Measurements from ENCODE around the gene SSBP3.
A peak's percentile ranks its signal among the peaks of the same experiment; 100 is the strongest.

The SSBP3 gene

DNA sequence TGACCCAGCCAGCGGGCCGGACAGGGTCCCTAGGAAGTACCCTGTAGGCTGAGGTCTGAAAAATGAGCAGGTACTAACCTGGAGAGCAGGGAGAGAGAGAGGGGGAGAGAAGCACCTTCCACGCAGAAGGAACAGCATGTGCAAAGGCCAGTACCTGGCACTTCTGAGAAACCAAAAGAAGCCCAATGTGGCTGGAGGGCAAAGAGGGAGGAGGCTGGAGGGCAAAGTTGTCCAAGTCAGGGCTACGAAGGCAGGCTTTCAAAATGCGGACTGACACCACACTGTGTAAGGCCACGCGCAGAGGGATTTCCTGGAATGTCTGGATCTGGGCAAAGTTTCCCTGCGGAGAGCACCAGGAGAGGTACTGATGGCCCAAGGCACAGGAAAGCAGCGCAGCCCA, 64.4 kb downstream of the SSBP3 start:
- Histone ChIP-seq H3K4me3 (no peak overlapping the region), H3K27me3 (no peaks in the 10 kb centered on the region), H3K27ac (no peak overlapping the region), H3K4me2 (peak overlapping the region in 3 of 11 experiments; percentile 22 to 46 (median 29); a peak in 3 of 22 replicates), H3K9me3 (replicated peaks in 1 of 11) (no peaks in the 10 kb centered on the region), H4K20me1 (peaks cover 14 to 89% (median 58%) of the 10 kb centered on the region in 11 experiments; a peak in 16 of 22 replicates), H3K4me1 (peaks cover 12 to 33% (median 19%) of the 10 kb centered on the region in 10 experiments), H3K9ac (no peak overlapping the region), H3K36me3 (peaks cover 0 to 58% (median 31%) of the 10 kb centered on the region in 11 experiments; a peak in 15 of 22 replicates)
- no peak for TF ChIP-seq Cebpa-rat (IDR thresholded peaks at IDR 0.05)

DNA sequence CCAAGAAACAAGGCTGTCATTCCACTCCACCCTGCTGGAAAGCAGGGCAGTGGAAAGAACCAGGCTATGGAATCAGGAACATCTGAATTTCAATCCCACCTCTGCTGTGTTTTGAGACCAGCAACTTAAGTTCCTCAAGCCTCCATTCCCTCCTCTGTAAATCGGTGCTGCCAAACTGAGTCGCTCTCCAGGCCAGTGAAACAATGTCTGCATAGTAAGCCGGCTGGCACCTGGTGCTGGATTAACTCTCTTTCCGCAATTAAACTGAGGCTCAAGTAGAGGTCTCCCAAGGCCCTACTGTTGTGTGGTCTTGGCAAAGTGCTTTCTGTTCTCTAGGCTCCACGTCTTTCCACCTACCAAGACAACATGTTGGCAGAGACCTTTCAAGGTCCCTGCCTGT, 65.3 kb downstream of the SSBP3 start:
- Histone ChIP-seq H3K36me3 (peaks cover 0 to 65% (median 36%) of the 10 kb centered on the region in 11 experiments; a peak in 15 of 22 replicates), H3K27ac (no peak overlapping the region), H3K4me3 (no peak overlapping the region), H3K4me2 (no peak overlapping the region), H4K20me1 (peaks cover 14 to 93% (median 67%) of the 10 kb centered on the region in 11 experiments; a peak in 17 of 22 replicates), H3K9me3 (replicated peaks in 1 of 11) (no peaks in the 10 kb centered on the region), H3K9ac (no peak overlapping the region), H3K27me3 (no peaks in the 10 kb centered on the region), H3K4me1 (peaks cover 12 to 42% (median 26%) of the 10 kb centered on the region in 10 experiments)
- no peak for TF ChIP-seq Cebpa-rat (IDR thresholded peaks at IDR 0.05)

DNA sequence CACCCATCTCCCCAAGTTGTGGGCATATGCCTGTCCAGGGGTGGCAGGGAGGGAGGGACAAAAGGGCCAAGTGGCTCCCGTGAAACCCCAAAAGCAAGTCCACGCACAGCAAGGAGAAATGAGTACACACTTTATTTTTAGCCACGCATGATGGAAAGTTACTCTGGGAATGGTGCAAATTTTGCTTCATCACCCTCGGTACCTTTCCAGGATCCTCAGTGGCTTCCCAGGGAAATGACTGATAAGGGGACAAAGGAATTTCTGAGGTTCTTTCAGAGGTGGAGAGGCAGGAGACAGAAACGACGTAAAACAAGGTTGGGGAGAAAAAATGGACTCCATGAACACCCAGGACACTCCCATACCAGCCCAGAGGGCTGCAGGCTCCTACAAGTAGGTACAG, 65.8 kb downstream of the SSBP3 start:
- H4K20me1 ChIP-seq = peaks cover 15 to 93% (median 68%) of the 10 kb centered on the region in 11 experiments; a peak in 18 of 22 replicates
- H3K4me3 ChIP-seq = no peak overlapping the region
- TF ChIP-seq Cebpa-rat (IDR thresholded peaks at IDR 0.05) = no peak
- H3K9me3 ChIP-seq (replicated peaks in 1 of 11) = no peaks in the 10 kb centered on the region
- no peak overlapping the region for H3K27ac ChIP-seq
- no peak overlapping the region for H3K9ac ChIP-seq
- peaks cover 0 to 66% (median 40%) of the 10 kb centered on the region in 11 experiments; a peak in 16 of 22 replicates for H3K36me3 ChIP-seq
- no peak overlapping the region for H3K4me2 ChIP-seq
- no peaks in the 10 kb centered on the region for H3K27me3 ChIP-seq
- H3K4me1 ChIP-seq = peaks cover 12 to 46% (median 30%) of the 10 kb centered on the region in 10 experiments

DNA sequence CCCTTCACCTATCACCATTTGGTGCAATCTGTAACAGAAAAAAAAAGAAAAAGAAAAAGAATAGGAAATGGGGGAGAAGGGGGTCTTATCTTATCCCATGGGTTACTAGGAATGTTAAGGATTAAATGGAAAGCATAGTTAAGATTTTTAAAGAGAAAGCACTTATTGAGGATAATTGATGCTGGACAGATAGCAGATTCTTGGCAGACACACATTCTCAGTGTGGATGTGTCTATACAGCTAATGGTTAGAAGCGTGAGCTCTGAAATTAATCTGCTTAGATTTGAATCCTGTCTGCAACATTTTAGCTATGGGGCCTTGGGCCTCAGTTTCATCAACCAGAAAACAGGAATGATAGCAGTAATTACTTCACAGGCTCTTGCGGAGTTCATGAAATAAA, 67.1 kb downstream of the SSBP3 start:
- Histone ChIP-seq H3K9ac (no peak overlapping the region), H3K27me3 (no peaks in the 10 kb centered on the region), H3K4me3 (no peak overlapping the region), H3K9me3 (replicated peaks in 1 of 11) (peaks cover 0 to 3% (median 0%) of the 10 kb centered on the region in 11 experiments; a peak in 1 of 22 replicates), H4K20me1 (peaks cover 22 to 89% (median 68%) of the 10 kb centered on the region in 11 experiments; a peak in 16 of 22 replicates), H3K4me1 (peaks cover 12 to 46% (median 30%) of the 10 kb centered on the region in 10 experiments), H3K36me3 (peaks cover 0 to 65% (median 36%) of the 10 kb centered on the region in 11 experiments; a peak in 18 of 22 replicates), H3K4me2 (no peak overlapping the region), H3K27ac (no peak overlapping the region)
- TF ChIP-seq Cebpa-rat (IDR thresholded peaks at IDR 0.05) = no peak

DNA sequence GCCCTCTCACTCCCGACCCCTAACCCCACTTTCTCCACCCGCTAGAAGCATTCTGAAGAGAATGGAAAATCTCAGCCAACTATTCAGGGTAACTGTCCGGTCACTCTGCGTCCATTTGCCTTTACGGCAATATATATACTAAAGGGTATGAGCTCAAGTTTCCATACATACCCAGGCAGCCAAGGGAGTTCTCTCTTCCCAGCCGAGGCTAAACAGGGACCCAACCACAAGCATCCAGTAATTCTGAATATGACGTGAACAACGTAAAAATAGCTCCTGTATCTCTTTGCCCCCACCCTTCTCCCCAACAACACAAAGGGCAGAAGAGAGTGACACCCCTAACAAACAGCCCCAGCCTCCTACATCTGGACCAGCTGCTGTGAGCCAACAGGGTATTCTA, 67.7 kb downstream of the SSBP3 start:
- Histone ChIP-seq H3K9ac (no peak overlapping the region), H3K27ac (no peak overlapping the region), H3K36me3 (peaks cover 0 to 65% (median 34%) of the 10 kb centered on the region in 11 experiments; a peak in 18 of 22 replicates), H3K4me3 (no peak overlapping the region), H3K4me2 (peak overlapping the region in 9 of 11 experiments; percentile 10 to 56 (median 28); a peak in 10 of 22 replicates), H3K4me1 (peaks cover 13 to 46% (median 31%) of the 10 kb centered on the region in 10 experiments), H3K27me3 (no peaks in the 10 kb centered on the region), H3K9me3 (replicated peaks in 1 of 11) (peaks cover 0 to 9% (median 0%) of the 10 kb centered on the region in 11 experiments; a peak in 3 of 22 replicates), H4K20me1 (peaks cover 18 to 87% (median 62%) of the 10 kb centered on the region in 11 experiments; a peak in 16 of 22 replicates)
- no peak for TF ChIP-seq Cebpa-rat (IDR thresholded peaks at IDR 0.05)

DNA sequence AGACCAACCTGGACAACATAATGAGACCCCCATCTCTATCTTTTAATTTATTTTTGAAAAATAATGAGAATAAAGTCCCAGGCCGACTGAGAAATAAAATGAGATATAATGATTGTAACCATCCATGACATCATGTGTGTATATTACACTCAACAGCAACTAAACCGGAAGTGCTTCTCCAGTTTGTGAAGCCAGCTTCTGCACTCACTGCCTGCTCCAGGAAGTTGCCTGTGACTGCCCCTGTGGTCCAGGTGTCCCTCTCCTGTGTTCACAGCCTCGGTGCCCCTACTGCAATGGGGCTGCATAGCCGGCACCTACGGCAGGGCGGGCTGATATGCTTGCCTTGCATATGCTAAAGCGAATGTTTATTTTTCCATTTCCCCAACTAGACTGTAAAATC, 68.3 kb downstream of the SSBP3 start:
- peaks cover 0 to 15% (median 0%) of the 10 kb centered on the region in 11 experiments; a peak in 3 of 22 replicates for H3K9me3 ChIP-seq (replicated peaks in 1 of 11)
- H3K36me3 ChIP-seq = peaks cover 0 to 66% (median 33%) of the 10 kb centered on the region in 11 experiments; a peak in 18 of 22 replicates
- no peaks in the 10 kb centered on the region for H3K27me3 ChIP-seq
- peak overlapping the region in 10 of 11 experiments; percentile 10 to 56 (median 28); a peak in 14 of 22 replicates for H3K4me2 ChIP-seq
- H3K4me3 ChIP-seq = no peak overlapping the region
- H4K20me1 ChIP-seq = peaks cover 18 to 87% (median 60%) of the 10 kb centered on the region in 11 experiments; a peak in 17 of 22 replicates
- H3K27ac ChIP-seq = no peak overlapping the region
- no peak overlapping the region for H3K9ac ChIP-seq
- H3K4me1 ChIP-seq = peaks cover 19 to 48% (median 36%) of the 10 kb centered on the region in 10 experiments
- TF ChIP-seq Cebpa-rat (IDR thresholded peaks at IDR 0.05) = no peak

DNA sequence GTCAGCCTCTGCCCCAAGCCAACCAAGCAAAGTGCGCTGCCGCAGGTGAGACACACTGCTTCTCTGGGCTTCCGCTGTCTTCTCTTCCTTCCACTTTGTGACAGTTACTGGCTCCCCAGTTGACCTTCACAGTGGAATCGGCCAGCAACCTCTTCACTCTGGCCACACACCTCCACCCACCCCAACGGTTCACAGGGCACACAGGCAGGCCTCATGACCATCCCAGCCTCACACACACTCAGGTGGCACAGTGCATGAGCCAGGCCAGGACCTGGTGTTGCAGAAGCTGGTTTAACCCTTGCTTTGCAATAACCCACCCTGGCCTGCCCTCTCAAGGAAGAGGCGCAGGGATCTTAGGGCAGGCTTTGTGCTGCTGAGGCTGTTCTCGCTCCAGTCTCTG, 69.2 kb downstream of the SSBP3 start:
- H3K27ac ChIP-seq = no peak overlapping the region
- peaks cover 0 to 66% (median 35%) of the 10 kb centered on the region in 11 experiments; a peak in 18 of 22 replicates for H3K36me3 ChIP-seq
- H3K27me3 ChIP-seq = no peaks in the 10 kb centered on the region
- no peak for TF ChIP-seq Cebpa-rat (IDR thresholded peaks at IDR 0.05)
- peaks cover 26 to 87% (median 64%) of the 10 kb centered on the region in 11 experiments; a peak in 19 of 22 replicates for H4K20me1 ChIP-seq
- H3K4me3 ChIP-seq = no peak overlapping the region
- H3K9me3 ChIP-seq (replicated peaks in 1 of 11) = peaks cover 0 to 18% (median 0%) of the 10 kb centered on the region in 11 experiments; a peak in 3 of 22 replicates
- peaks cover 27 to 49% (median 40%) of the 10 kb centered on the region in 10 experiments for H3K4me1 ChIP-seq
- H3K9ac ChIP-seq = no peak overlapping the region
- no peak overlapping the region for H3K4me2 ChIP-seq

DNA sequence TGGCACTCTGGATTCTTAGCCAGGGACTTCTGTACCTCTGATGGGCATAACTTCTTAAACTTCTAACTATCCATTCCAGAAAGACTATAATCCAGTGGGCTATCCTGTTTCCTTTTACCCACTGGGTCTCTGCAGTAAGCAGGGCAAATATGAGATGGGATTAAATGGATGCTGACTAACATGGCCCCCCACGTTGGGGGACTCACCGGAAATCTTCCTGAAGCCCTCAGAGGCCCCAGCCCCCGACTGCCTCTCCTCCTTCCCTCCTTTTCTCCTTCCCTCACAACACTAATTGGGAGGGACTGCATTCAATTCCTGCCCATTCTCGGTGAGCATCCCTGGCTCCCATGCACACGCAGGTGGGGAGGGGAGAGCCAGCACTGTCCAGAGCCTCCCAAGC, 70.1 kb downstream of the SSBP3 start:
- no peak overlapping the region for H3K4me3 ChIP-seq
- H3K9ac ChIP-seq = no peak overlapping the region
- no peak overlapping the region for H3K27ac ChIP-seq
- peak overlapping the region in 3 of 11 experiments; percentile 10 to 35 (median 28); a peak in 3 of 22 replicates for H3K4me2 ChIP-seq
- TF ChIP-seq Cebpa-rat (IDR thresholded peaks at IDR 0.05) = no peak
- H3K4me1 ChIP-seq = peaks cover 37 to 56% (median 47%) of the 10 kb centered on the region in 10 experiments
- H3K36me3 ChIP-seq = peaks cover 0 to 58% (median 29%) of the 10 kb centered on the region in 11 experiments; a peak in 18 of 22 replicates
- H4K20me1 ChIP-seq = peaks cover 31 to 87% (median 64%) of the 10 kb centered on the region in 11 experiments; a peak in 21 of 22 replicates
- H3K9me3 ChIP-seq (replicated peaks in 1 of 11) = peaks cover 0 to 18% (median 0%) of the 10 kb centered on the region in 11 experiments; a peak in 3 of 22 replicates
- no peaks in the 10 kb centered on the region for H3K27me3 ChIP-seq

DNA sequence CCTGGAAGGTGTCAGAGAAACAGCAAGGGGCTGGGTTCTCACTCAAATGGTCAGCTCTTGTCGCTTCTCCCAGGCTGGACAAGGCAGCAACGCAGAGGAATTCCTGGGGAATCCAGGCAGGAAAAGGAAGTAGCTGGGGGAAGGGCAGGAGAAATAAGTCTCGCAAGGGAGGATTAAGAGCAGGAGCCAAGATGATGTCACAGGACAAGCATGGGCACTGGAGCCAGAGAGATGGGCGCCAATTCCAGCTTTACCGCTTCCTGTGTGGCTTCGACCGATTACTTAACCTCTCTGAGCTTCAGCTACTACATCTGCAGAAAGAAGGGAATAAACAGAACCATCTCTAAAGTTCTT, 70.5 kb downstream of the SSBP3 start:
- Histone ChIP-seq H3K4me2 (peak overlapping the region in 2 of 11 experiments; percentile 28 to 35; a peak in 2 of 22 replicates), H4K20me1 (peaks cover 33 to 87% (median 61%) of the 10 kb centered on the region in 11 experiments; a peak in 21 of 22 replicates), H3K36me3 (peaks cover 0 to 56% (median 29%) of the 10 kb centered on the region in 11 experiments; a peak in 18 of 22 replicates), H3K9me3 (replicated peaks in 1 of 11) (peaks cover 0 to 18% (median 0%) of the 10 kb centered on the region in 11 experiments; a peak in 3 of 22 replicates), H3K27ac (no peak overlapping the region), H3K9ac (no peak overlapping the region; a peak in 1 of 22 replicates), H3K4me3 (no peak overlapping the region), H3K27me3 (no peaks in the 10 kb centered on the region), H3K4me1 (peaks cover 40 to 59% (median 50%) of the 10 kb centered on the region in 10 experiments)
- TF ChIP-seq Cebpa-rat (IDR thresholded peaks at IDR 0.05) = no peak

Data from BLaER1 treated with 17β-estradiol and CSF1 and Interleukin-3, amounts not matched to agents 10 nM and 100 nM (cell line).